Mesodermal cell (in vitro differentiated cells): ENCODE measurements around the gene ANKRD29.
"Not testable (repeated sequence)": the region's sequence is repeated elsewhere in the genome, so short reads cannot be mapped to it uniquely, and the experiment has no call there.

Experiments used
- H3K27ac ChIP-seq: 2 replicates; pipeline ENCODE4 v1.7.0; 2013; ENCODE audit warnings: mild to moderate bottlenecking, low read depth, low read length, moderate library complexity; ENCODE audit not compliant: severe bottlenecking
- H3K36me3 ChIP-seq: 2 replicates; pipeline ENCODE4 v1.7.1; 2013; ENCODE audit warnings: mild to moderate bottlenecking, low read length, moderate library complexity; ENCODE audit not compliant: control insufficient read depth, insufficient read depth
- H3K4me1 ChIP-seq: one replicate; pipeline ENCODE4 v1.7.1; 2013; ENCODE audit warnings: mild to moderate bottlenecking, low read length; ENCODE audit not compliant: insufficient read depth, control insufficient read depth, poor library complexity, severe bottlenecking
- H3K4me3 ChIP-seq: 2 replicates; pipeline ENCODE4 v1.7.0; 2013; ENCODE audit warnings: low read length, control low read depth, mild to moderate bottlenecking; ENCODE audit not compliant: insufficient read depth, poor library complexity, severe bottlenecking; ENCODE audit errors: extremely low read depth
- H3K9me3 ChIP-seq: 2 replicates; pipeline ENCODE4 v1.7.1; 2013; ENCODE audit warnings: mild to moderate bottlenecking, low read length, moderate library complexity; ENCODE audit not compliant: control insufficient read depth
- WGBS, 2 experiments: methylation state at CpG; one replicate each; pipeline ENCODE4 v1.1.5; 2013; ENCODE audit warnings: missing lambda C conversion rate in 2 of 2; ENCODE audit not compliant: insufficient coverage in 2 of 2; 5-methylcytosine and 5-hydroxymethylcytosine counted together

The ANKRD29 gene

DNA sequence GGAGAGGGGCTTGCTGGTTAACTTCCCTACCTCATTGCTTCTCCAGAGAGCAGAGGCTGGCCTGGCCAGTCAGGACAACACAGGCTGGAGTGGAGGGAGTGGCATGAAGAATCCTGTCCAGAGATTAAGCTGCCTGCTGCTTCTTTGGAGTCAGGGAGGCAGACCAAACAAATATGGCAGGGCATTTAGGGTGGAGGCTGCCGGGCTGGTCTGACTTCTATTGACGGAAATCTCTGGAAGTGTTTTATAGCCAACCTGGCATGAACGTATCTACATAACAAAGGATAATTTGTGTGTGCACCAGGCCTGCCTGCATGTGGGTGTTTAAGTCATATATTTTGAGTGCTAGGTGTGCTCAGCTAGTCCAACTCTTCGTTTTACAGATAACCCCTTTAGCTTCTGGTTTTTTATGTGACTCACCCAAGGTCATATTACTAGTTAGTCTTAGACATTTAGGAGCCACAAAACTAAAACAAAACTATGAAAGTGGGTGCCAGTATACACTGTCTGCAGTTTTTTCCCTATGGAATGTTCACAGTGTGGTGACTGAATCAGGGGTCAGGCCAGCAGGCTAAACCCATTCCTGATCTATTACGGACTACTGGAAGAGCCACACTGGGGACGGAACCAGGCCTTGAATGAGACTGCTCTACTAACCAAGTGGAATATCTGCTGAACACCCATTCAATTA, 81.9 kb downstream of the ANKRD29 start:
- no peak overlapping the region for H3K4me3 ChIP-seq
- no peak overlapping the region for H3K27ac ChIP-seq
- WGBS, 2 experiments, result 93 to 100% methylated on average over 5 of the region's 6 CpGs
- H3K4me1 ChIP-seq, result peaks cover 13% of the 10 kb centered on the region
- no peaks in the 10 kb centered on the region for H3K9me3 ChIP-seq
- peaks cover 60% of the 10 kb centered on the region for H3K36me3 ChIP-seq

GRCh38 chr18:23578891-23579653, 83.6 kb downstream of the ANKRD29 start:
- H3K36me3 ChIP-seq, result peaks cover 62% of the 10 kb centered on the region
- H3K4me1 ChIP-seq, result peaks cover 19% of the 10 kb centered on the region
- no peak overlapping the region for H3K4me3 ChIP-seq
- no peak overlapping the region for H3K27ac ChIP-seq
- 90 to 95% methylated on average over 4 to 6 of the region's 8 CpGs for WGBS, 2 experiments
- no peaks in the 10 kb centered on the region for H3K9me3 ChIP-seq

DNA sequence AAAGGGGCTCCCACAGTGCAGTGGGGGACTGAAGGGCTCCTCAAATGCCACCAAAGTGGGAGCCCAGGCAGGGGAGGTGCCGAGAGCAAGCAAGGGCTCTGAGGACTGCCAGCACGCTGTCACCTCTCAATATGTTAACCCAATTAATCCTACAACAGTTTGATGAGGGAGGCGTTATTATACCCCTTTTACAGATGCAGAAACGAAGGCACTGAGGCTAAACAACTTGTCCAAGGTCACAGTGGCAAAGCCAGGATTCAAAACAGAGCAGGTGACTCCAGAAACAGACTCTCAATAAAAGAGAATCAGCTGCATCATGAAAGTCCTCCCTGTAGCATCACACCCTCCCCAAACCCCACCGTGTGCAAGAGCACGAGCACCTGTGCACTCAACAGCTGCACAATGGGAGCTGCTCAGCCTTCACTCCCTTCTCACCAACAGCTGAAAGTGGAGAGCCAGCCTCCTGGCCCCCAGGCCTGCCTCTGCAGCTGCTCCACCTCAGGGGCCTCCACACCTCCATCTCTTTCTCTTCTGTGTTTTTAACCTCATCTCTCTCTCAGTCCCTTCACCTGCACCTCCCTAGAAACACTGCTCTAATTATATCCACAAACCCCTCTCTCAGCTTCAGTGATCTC, 84.5 kb downstream of the ANKRD29 start:
- peaks cover 12% of the 10 kb centered on the region for H3K4me1 ChIP-seq
- H3K27ac ChIP-seq, result no peak overlapping the region
- no peak overlapping the region for H3K4me3 ChIP-seq
- H3K9me3 ChIP-seq, result no peaks in the 10 kb centered on the region
- WGBS, 2 experiments, result 88 to 98% methylated on average over 4 of the region's 6 CpGs
- peaks cover 58% of the 10 kb centered on the region for H3K36me3 ChIP-seq

DNA sequence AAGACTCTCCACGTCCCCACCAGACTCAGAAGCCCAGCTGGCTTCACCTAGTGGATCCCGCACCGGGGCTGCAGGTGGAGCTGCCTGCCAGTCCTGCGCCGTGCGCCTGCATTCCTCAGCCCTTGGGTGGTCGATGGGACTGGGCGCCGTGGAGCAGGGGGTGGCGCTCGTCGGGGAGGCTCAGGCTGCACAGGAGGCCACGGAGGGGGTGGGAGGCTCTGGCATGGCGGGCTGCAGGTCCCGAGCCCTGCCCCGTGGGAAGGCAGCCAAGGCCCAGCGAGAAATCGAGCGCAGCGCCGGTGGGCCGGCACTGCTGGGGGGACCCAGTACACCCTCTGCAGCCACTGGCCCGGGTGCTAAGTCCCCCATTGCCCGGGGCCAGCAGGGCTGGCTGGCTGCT, 85.2 kb downstream of the ANKRD29 start:
- WGBS, 2 experiments, result 95 to 99% methylated on average over 11 to 13 of the region's 24 CpGs
- peaks cover 58% of the 10 kb centered on the region for H3K36me3 ChIP-seq
- H3K4me3 ChIP-seq, H3K27ac ChIP-seq, H3K4me1 ChIP-seq, H3K9me3 ChIP-seq: not testable (repeated sequence)

- no peak overlapping the region for H3K4me3 ChIP-seq
- peaks cover 8% of the 10 kb centered on the region for H3K4me1 ChIP-seq
- WGBS, 2 experiments, result 90% methylated on average over 2 to 3 of the region's 7 CpGs
- peaks cover 57% of the 10 kb centered on the region for H3K36me3 ChIP-seq
- H3K27ac ChIP-seq, result no peak overlapping the region
- no peaks in the 10 kb centered on the region for H3K9me3 ChIP-seq
These were observed 87.4 kb downstream of the ANKRD29 start for GRCh38 chr18:23575309-23575651.

GRCh38 chr18:23574611-23575308, 88.0 kb downstream of the ANKRD29 start:
- no peak overlapping the region for H3K4me3 ChIP-seq
- H3K9me3 ChIP-seq, result no peaks in the 10 kb centered on the region
- H3K4me1 ChIP-seq, result peaks cover 8% of the 10 kb centered on the region
- WGBS, 2 experiments, result 67 to 100% methylated on average over 1 of the region's 5 CpGs
- H3K36me3 ChIP-seq, result peaks cover 59% of the 10 kb centered on the region
- H3K27ac ChIP-seq, result no peak overlapping the region

DNA sequence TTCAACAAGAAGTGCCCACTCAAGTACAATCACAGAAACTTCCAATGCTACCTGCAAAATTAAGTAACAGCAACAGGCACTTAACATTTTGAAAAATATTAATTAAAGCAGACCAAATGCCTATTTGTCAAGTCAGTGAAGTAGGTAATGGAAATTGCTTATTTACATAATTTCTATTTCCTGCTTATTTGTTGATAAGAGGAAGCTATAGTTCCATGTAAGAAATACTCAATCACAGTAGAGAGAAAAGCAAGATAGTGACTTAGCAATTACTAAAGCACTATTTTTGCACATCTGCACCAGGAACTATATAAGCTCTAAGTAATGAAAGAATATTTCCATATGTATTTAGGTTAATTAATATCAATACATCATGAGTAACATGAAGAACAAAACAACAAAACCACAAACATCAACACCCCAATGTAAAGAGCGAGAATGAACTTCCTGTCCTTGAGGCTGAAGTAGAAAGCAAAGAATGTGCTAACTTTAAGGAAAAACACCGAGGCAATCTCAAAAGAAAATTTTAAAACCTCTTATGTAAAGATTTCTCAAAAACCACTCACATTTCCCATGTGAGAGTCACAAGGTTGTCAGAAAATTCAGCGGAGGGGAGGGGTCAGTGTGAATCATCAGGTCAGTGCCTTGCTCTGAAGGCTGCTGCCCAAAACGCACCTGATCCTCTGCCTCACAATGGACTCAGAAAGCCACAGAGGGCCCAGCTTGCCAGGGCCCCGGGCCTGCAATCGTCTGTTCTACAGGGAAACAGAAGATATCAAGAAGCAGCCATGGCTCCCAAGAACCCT, 88.9 kb downstream of the ANKRD29 start:
- Histone ChIP-seq H3K27ac (peak overlapping the region; percentile 16), H3K36me3 (peaks cover 64% of the 10 kb centered on the region), H3K4me3 (no peak overlapping the region), H3K9me3 (no peaks in the 10 kb centered on the region), H3K4me1 (peaks cover 8% of the 10 kb centered on the region)
- WGBS, 2 experiments, result 43 to 48% methylated on average over 3 to 4 of the region's 6 CpGs

DNA sequence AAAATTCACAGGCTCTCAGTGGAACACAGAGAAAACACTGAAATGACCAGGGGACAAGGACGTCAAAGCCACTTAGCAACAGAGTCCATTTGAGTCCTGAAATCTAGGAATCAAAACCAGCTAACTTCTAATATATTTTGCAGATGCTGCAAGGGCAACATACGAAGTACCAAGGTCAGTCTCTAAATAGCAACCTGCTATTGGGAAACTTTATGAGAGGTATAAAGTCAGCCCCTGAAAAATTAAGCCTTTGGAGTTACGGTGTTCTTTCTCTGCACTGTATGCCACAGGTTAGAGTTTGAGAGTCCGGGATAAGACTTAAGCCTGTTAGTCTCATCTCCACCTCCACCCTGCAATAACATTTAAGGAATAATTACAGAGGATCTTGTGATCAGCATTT, 89.7 kb downstream of the ANKRD29 start:
- Histone ChIP-seq H3K27ac (no peak overlapping the region), H3K9me3 (no peaks in the 10 kb centered on the region), H3K36me3 (peaks cover 64% of the 10 kb centered on the region), H3K4me3 (no peak overlapping the region), H3K4me1 (peaks cover 8% of the 10 kb centered on the region)
- WGBS, 2 experiments, result 83 to 100% methylated on average over 1 to 3 of the region's 4 CpGs

- peaks cover 67% of the 10 kb centered on the region for H3K36me3 ChIP-seq
- WGBS, 2 experiments, result 82 to 93% methylated on average over 5 of the region's 5 CpGs
- no peak overlapping the region for H3K27ac ChIP-seq
These were observed 90.1 kb downstream of the ANKRD29 start for GRCh38 chr18:23572570-23572969.

GRCh38 chr18:23572012-23572411, 90.7 kb downstream of the ANKRD29 start:
- H3K9me3 ChIP-seq, result no peaks in the 10 kb centered on the region
- H3K36me3 ChIP-seq, result peaks cover 73% of the 10 kb centered on the region
- no peak overlapping the region for H3K27ac ChIP-seq
- no peak overlapping the region for H3K4me3 ChIP-seq
- 86 to 100% methylated on average over 1 of the region's 2 CpGs for WGBS, 2 experiments
- H3K4me1 ChIP-seq, result peaks cover 8% of the 10 kb centered on the region

More at GRCh38 chr18:23572570-23572969, 90.1 kb downstream of the ANKRD29 start:
- Histone ChIP-seq H3K4me1 (peaks cover 8% of the 10 kb centered on the region), H3K4me3 (no peak overlapping the region), H3K9me3 (no peaks in the 10 kb centered on the region)
